Smooth muscle cell (in vitro differentiated cells): ENCODE measurements around the gene ADGRD1. TPM values are rescaled to one million over a fixed set of nuclear protein-coding genes. Genes with fewer than 3 reads are reported as not detected.

Experiments
- DNase-seq: peaks from one replicate; lab custom pipeline; 2025; ENCODE audit not compliant: unreplicated experiment; lab: John Stamatoyannopoulos, UW
- H2AFZ ChIP-seq: fragments of 200-600 bp; sonication (generic); 2 replicates; pipeline ENCODE4 v1.6.0; 2016; ENCODE audit warnings: antibody characterized with exemption, low read depth, mild to moderate bottlenecking
- H3F3A ChIP-seq: fragments of 200-600 bp; sonication (generic); 2 replicates; pipeline ENCODE4 v1.6.0; 2017; ENCODE audit warnings: antibody characterized with exemption, low read depth
- H3K27ac ChIP-seq: fragments of 200-600 bp; sonication (generic); 2 replicates; pipeline ENCODE4 v1.5.1; 2016; ENCODE audit warnings: low read depth, mild to moderate bottlenecking
- H3K27me3 ChIP-seq: fragments of 200-600 bp; sonication (generic); 2 replicates; pipeline ENCODE4 v1.6.1; 2016; ENCODE audit warnings: low read depth, mild to moderate bottlenecking
- H3K36me3 ChIP-seq: fragments of 200-600 bp; sonication (generic); 2 replicates; pipeline ENCODE4 v1.5.1; 2016; ENCODE audit warnings: low read depth
- H3K4me1 ChIP-seq: fragments of 200-600 bp; sonication (generic); 2 replicates; pipeline ENCODE4 v1.5.1; 2016; ENCODE audit warnings: low read depth
- H3K4me2 ChIP-seq: fragments of 200-600 bp; sonication (generic); 2 replicates; pipeline ENCODE4 v1.6.0; 2016; ENCODE audit warnings: mild to moderate bottlenecking
- H3K4me3 ChIP-seq: fragments of 200-600 bp; sonication (generic); 2 replicates; pipeline ENCODE4 v1.5.1; 2016; ENCODE audit warnings: mild to moderate bottlenecking
- H3K79me2 ChIP-seq: fragments of 200-600 bp; sonication (generic); 2 replicates; pipeline ENCODE4 v1.6.0; 2016; ENCODE audit warnings: low read depth, mild to moderate bottlenecking
- H3K9ac ChIP-seq: fragments of 200-600 bp; sonication (generic); 2 replicates; pipeline ENCODE4 v1.6.0; 2016; ENCODE audit warnings: low read depth
- H3K9me3 ChIP-seq: fragments of 200-600 bp; sonication (generic); replicated peaks from 2 replicates; pipeline ENCODE4 v1.5.1; 2016; ENCODE audit warnings: low read depth
- H4K20me1 ChIP-seq: fragments of 200-600 bp; sonication (generic); 2 replicates; pipeline ENCODE4 v1.6.0; 2016; ENCODE audit warnings: low read depth
- CTCF ChIP-seq: fragments of 200-600 bp; sonication (generic); IDR thresholded peaks from 2 replicates; pipeline ENCODE4 v1.5.1; 2017; ENCODE audit warnings: borderline replicate concordance, mild to moderate bottlenecking, antibody characterized with exemption; ENCODE audit not compliant: insufficient read depth, poor library complexity, severe bottlenecking
- WGBS: methylation state at CpG from one replicate; pipeline ENCODE4 v1.1.7; 2016; ENCODE audit warnings: low lambda C conversion rate; 5-methylcytosine and 5-hydroxymethylcytosine counted together
- polyA plus RNA-seq: library from polyadenylated mRNA; unstranded; fragments of >200 nt; fragmentation: Nextera tagmentation; extraction: Ambion mirVana; gene quantifications from 2 replicates; pipeline ENCODE4 v1.2.1, GENCODE V29; 2016
- total RNA-seq: library from RNA; depleted of rRNA; stranded (reverse); fragments of >200 nt; gene quantifications from 2 replicates; pipeline ENCODE4 v1.2.3, GENCODE V29; 2014

The ADGRD1 gene
- total and polyA plus RNA-seq, 2 experiments from 2014 or later, result 0.14 TPM; not detected in 1

DNA sequence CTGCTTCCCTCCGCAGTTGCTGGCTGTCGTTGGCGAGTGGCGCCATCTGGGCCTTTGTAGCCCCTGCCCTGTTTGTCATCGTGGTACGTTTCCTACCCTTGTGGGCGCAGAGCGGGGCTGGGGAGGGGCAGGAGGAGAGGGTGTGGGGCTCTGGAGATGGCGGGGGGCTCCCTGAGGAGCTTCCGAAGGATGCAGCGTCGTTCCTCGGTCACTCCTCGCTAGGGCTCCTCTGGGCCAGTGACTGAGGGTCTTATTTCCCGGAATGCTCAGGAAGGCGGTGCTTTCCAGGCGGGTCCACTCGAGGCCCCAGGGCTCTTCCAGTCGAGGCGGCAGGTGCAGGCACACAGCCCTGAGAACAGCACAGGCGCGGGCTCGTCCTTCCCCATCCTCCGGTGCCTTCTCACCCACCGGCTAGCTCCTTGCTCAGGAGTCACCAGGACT, 167.1 kb downstream of the ADGRD1 start:
- no peak overlapping the region for H3K4me3 ChIP-seq
- no peaks in the 10 kb centered on the region for H4K20me1 ChIP-seq
- 89% methylated on average over 25 of the region's 25 CpGs for WGBS
- H3K27ac ChIP-seq, result no peak overlapping the region
- no peak overlapping the region for H3K9ac ChIP-seq
- H3K27me3 ChIP-seq, result peaks cover 8% of the 10 kb centered on the region
- TF ChIP-seq CTCF, result no peak
- peaks cover 4% of the 10 kb centered on the region for H3F3A ChIP-seq
- no peaks in the 10 kb centered on the region for H3K79me2 ChIP-seq
- no peaks in the 10 kb centered on the region for H3K9me3 ChIP-seq
- H3K4me2 ChIP-seq, result no peak overlapping the region
- peaks cover 4% of the 10 kb centered on the region for H3K4me1 ChIP-seq
- H2AFZ ChIP-seq, result no peak overlapping the region
- H3K36me3 ChIP-seq, result no peaks in the 10 kb centered on the region
- DNase-seq, result no peak

- 93% methylated on average over 25 of the region's 30 CpGs for WGBS
- no peaks in the 10 kb centered on the region for H4K20me1 ChIP-seq
Observed at GRCh38 chr12:131121705-131122405, 168.1 kb downstream of the ADGRD1 start.

DNA sequence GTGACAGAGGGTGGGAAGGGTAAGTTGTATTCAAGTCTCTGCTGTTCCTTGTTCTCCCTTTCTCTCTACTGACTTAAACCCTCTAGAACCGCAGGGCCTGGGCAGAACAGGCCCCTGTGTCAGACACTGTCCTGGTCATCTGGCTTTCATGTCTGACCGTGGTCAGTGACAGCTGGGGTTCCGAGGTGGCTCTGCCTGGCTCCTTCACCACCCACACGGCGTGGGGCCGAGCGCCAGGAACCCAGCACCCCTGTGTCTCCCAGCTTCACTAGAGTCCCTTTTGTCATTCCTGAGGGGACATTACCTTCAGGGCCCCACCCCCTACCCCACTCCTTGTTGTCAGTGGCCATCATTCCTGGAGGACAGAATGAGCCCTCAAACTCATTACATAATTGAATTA, 168.9 kb downstream of the ADGRD1 start:
- Histone ChIP-seq H3K9me3 (no peaks in the 10 kb centered on the region), H2AFZ (no peak overlapping the region), H3K27me3 (peaks cover 8% of the 10 kb centered on the region), H3K4me2 (no peak overlapping the region), H3K4me3 (no peak overlapping the region), H4K20me1 (no peaks in the 10 kb centered on the region), H3F3A (no peaks in the 10 kb centered on the region), H3K36me3 (no peaks in the 10 kb centered on the region), H3K9ac (no peak overlapping the region), H3K79me2 (no peaks in the 10 kb centered on the region), H3K4me1 (no peaks in the 10 kb centered on the region), H3K27ac (no peak overlapping the region)
- no peak for TF ChIP-seq CTCF
- 87% methylated on average over 7 of the region's 7 CpGs for WGBS
- DNase-seq, result no peak

More at GRCh38 chr12:131121705-131122405, 168.1 kb downstream of the ADGRD1 start:
- H3K4me3 ChIP-seq, result no peak overlapping the region
- DNase-seq, result no peak
- H3K27ac ChIP-seq, result no peak overlapping the region
- no peak for TF ChIP-seq CTCF
- H3K4me1 ChIP-seq, result no peaks in the 10 kb centered on the region
- H3K27me3 ChIP-seq, result peaks cover 8% of the 10 kb centered on the region
- H3F3A ChIP-seq, result peaks cover under 1% of the 10 kb centered on the region
- H3K36me3 ChIP-seq, result no peaks in the 10 kb centered on the region
- H3K4me2 ChIP-seq, result no peak overlapping the region
- no peaks in the 10 kb centered on the region for H3K79me2 ChIP-seq
- no peak overlapping the region for H2AFZ ChIP-seq
- H3K9me3 ChIP-seq, result no peaks in the 10 kb centered on the region
- no peak overlapping the region for H3K9ac ChIP-seq

- H3K27me3 ChIP-seq, result peaks cover 8% of the 10 kb centered on the region
- H3K79me2 ChIP-seq, result no peaks in the 10 kb centered on the region
- DNase-seq, result no peak
- TF ChIP-seq CTCF, result no peak
- no peaks in the 10 kb centered on the region for H3K4me1 ChIP-seq
- no peaks in the 10 kb centered on the region for H3K36me3 ChIP-seq
- no peak overlapping the region for H2AFZ ChIP-seq
- H3K4me2 ChIP-seq, result no peak overlapping the region
- no peak overlapping the region for H3K27ac ChIP-seq
- no peaks in the 10 kb centered on the region for H4K20me1 ChIP-seq
- no peak overlapping the region for H3K9ac ChIP-seq
- no peaks in the 10 kb centered on the region for H3F3A ChIP-seq
- H3K4me3 ChIP-seq, result no peak overlapping the region
- WGBS, result 94% methylated on average over 10 of the region's 10 CpGs
- H3K9me3 ChIP-seq, result no peaks in the 10 kb centered on the region
Observed at GRCh38 chr12:131123817-131124216, 170.1 kb downstream of the ADGRD1 start.
